HCT116 (cell line): ENCODE measurements around the gene DDAH1. TPM values are rescaled to one million over a fixed set of nuclear protein-coding genes. Genes with fewer than 3 reads are reported as not detected.

Experiments used
- ATAC-seq: fragments of 200-7000 bp; cut with Tn5 transposase; 2 replicates; pipeline ENCODE4 v1.9.1; 2020; ENCODE audit warnings: mild to moderate bottlenecking, moderate library complexity
- BruUV-seq: library from RNA; stranded (reverse); fragments of 400-500 nt; replicated peaks from 2 replicates; lab custom pipeline; 2021; lab: Mats Ljungman, UMichigan
- CTCF ChIA-PET: fragments of 300-600 bp; sonication (Branson Sonifier 250); formaldehyde crosslinking; loops from one replicate; lab custom pipeline; 2021; ENCODE audit warnings: antibody characterized with exemption; lab: Charles Lee
- POLR2A ChIA-PET: fragments of 300-600, 350-600 bp; sonication (Branson Sonifier 250); formaldehyde crosslinking; loops from one replicate; lab custom pipeline; 2021; ENCODE audit warnings: antibody characterized with exemption; lab: Charles Lee
- RAD21 ChIA-PET, 2 experiments: fragments of 300-600 bp; sonication (Branson Sonifier 250); formaldehyde crosslinking; loops; one replicate each; lab custom pipeline; 2023; ENCODE audit warnings: low total read pairs in 2 of 2; ENCODE audit not compliant: uncharacterized antibody in 2 of 2, unreplicated experiment in 2 of 2, low non-redundant PET in 1 of 2; lab: Charles Lee
- DNase-seq: peaks from one replicate; pipeline ENCODE4 v3.0.0-alpha.2; 2010; ENCODE audit warnings: low read depth, low spot score
- H2AFZ ChIP-seq: fragments of 200-600 bp; shearing (Covaris generic), sonication (generic); 2 replicates; pipeline ENCODE4 v1.6.1; 2017; ENCODE audit warnings: low read depth, mixed run types, mixed read lengths, antibody characterized with exemption, low read length; ENCODE audit not compliant: poor library complexity, severe bottlenecking
- H3K27ac ChIP-seq: 2 replicates; pipeline ENCODE4 v1.5.1; 2012; ENCODE audit warnings: low read depth, low read length
- H3K27me3 ChIP-seq: fragments of 200-600 bp; sonication (generic); 2 replicates; pipeline ENCODE4 v1.6.1; 2016; ENCODE audit warnings: mixed run types, low read length, mixed read lengths; ENCODE audit not compliant: insufficient read depth
- H3K36me3 ChIP-seq, 2 experiments: fragments of 200-500 bp in 1 of 2; fragments of 200-600 bp in 1 of 2; sonication (Bioruptor generic) in 1 of 2; sonication (generic) in 1 of 2; 2 replicates each; pipeline versions ENCODE4 v1.5.1 to v1.6.1; 2014 to 2016; ENCODE audit warnings: low read length in 2 of 2, inconsistent platforms in 1 of 2, mixed read lengths in 1 of 2, mixed run types in 1 of 2; ENCODE audit not compliant: insufficient read depth in 2 of 2, control insufficient read depth in 1 of 2
- H3K4me1 ChIP-seq, 2 experiments: fragments of 200-600 bp in 1 of 2; sonication (generic) in 1 of 2; 2 replicates each; pipeline versions ENCODE4 v1.5.1 to v1.6.1; 2012 to 2017; ENCODE audit warnings: low read length in 2 of 2, inconsistent platforms in 1 of 2, mild to moderate bottlenecking in 1 of 2, mixed read lengths in 1 of 2, mixed run types in 1 of 2, moderate library complexity in 1 of 2; ENCODE audit not compliant: insufficient read depth in 2 of 2, control insufficient read depth in 1 of 2
- H3K4me2 ChIP-seq: fragments of 200-600 bp; sonication (generic); 2 replicates; pipeline ENCODE4 v1.6.1; 2017; ENCODE audit warnings: mixed run types, low read length, mixed read lengths
- H3K4me3 ChIP-seq, 2 experiments: fragments of 200-600 bp in 1 of 2; sonication (generic) in 1 of 2; replicated peaks in 1 of 2; 2 replicates each; pipeline ENCODE4 v1.5.1; 2011 to 2016; ENCODE audit warnings: low read length in 2 of 2, control low read depth in 1 of 2, low read depth in 1 of 2, mild to moderate bottlenecking in 1 of 2, mixed read lengths in 1 of 2, mixed run types in 1 of 2
- H3K79me2 ChIP-seq: fragments of 200-600 bp; sonication (generic); 2 replicates; pipeline ENCODE4 v1.6.1; 2017; ENCODE audit warnings: mild to moderate bottlenecking, mixed run types, low read length, moderate library complexity, mixed read lengths; ENCODE audit not compliant: insufficient read depth
- H3K9ac ChIP-seq: fragments of 200-600 bp; sonication (generic); 2 replicates; pipeline ENCODE4 v1.6.1; 2016; ENCODE audit warnings: low read length, mixed read lengths
- H3K9me2 ChIP-seq: fragments of 200-600 bp; sonication (generic), shearing (Covaris generic); 2 replicates; pipeline ENCODE4 v1.6.1; 2017; ENCODE audit warnings: mixed run types, mild to moderate bottlenecking, moderate library complexity; ENCODE audit not compliant: insufficient read depth
- H3K9me3 ChIP-seq, 2 experiments: fragments of 200-500 bp in 1 of 2; fragments of 200-600 bp in 1 of 2; sonication (Bioruptor generic) in 1 of 2; sonication (generic) in 1 of 2; 2 replicates each; pipeline ENCODE4 v1.6.1; 2014 to 2017; ENCODE audit warnings: low read length in 2 of 2, mixed read lengths in 2 of 2, inconsistent platforms in 1 of 2, low read depth in 1 of 2, mild to moderate bottlenecking in 1 of 2, mixed run types in 1 of 2, moderate library complexity in 1 of 2; ENCODE audit not compliant: control insufficient read depth in 1 of 2, insufficient read depth in 1 of 2
- H4K20me1 ChIP-seq: fragments of 200-600 bp; sonication (generic), shearing (Covaris generic); 2 replicates; pipeline ENCODE4 v1.6.1; 2017; ENCODE audit warnings: mixed run types, mild to moderate bottlenecking, moderate library complexity; ENCODE audit not compliant: insufficient read depth
- CEBPB ChIP-seq: IDR thresholded peaks from 2 replicates; pipeline ENCODE4 v1.6.1; 2012; ENCODE audit warnings: low read depth
- EGR1 ChIP-seq: IDR thresholded peaks from 2 replicates; pipeline ENCODE4 v1.6.1; 2012; ENCODE audit warnings: low read depth
- EZH2 ChIP-seq: fragments of 200-600 bp; sonication (generic); IDR thresholded peaks from 2 replicates; pipeline ENCODE4 v1.6.1; 2017; ENCODE audit warnings: antibody characterized with exemption, mixed run types
- EZH2phosphoT487 ChIP-seq: fragments of 200-600 bp; IDR thresholded peaks from 2 replicates; pipeline ENCODE4 v1.6.1; 2018; ENCODE audit warnings: antibody characterized with exemption, borderline replicate concordance
- FOSL1 ChIP-seq: IDR thresholded peaks from 2 replicates; pipeline ENCODE4 v1.6.1; 2012; ENCODE audit warnings: low read depth
- POLR2A ChIP-seq: IDR thresholded peaks from 2 replicates; pipeline ENCODE4 v1.7.0; 2011; ENCODE audit warnings: borderline replicate concordance; ENCODE audit not compliant: insufficient read depth, insufficient read length; ENCODE audit errors: extremely low read depth
- POLR2AphosphoS5 ChIP-seq: IDR thresholded peaks from 2 replicates; pipeline ENCODE4 v1.6.1; 2011; ENCODE audit warnings: mild to moderate bottlenecking, low read depth, low read length, moderate library complexity
- RAD21 ChIP-seq: IDR thresholded peaks from 2 replicates; pipeline ENCODE4 v1.6.1; 2012; ENCODE audit warnings: low read depth, mild to moderate bottlenecking
- SIN3A ChIP-seq: IDR thresholded peaks from 2 replicates; pipeline ENCODE4 v1.6.1; 2012; ENCODE audit warnings: low read depth
- SP1 ChIP-seq: IDR thresholded peaks from 2 replicates; pipeline ENCODE4 v1.6.1; 2012; ENCODE audit warnings: low read depth
- SRF ChIP-seq: IDR thresholded peaks from 2 replicates; pipeline ENCODE4 v1.6.1; 2012; ENCODE audit warnings: low read depth
- TCF7L2 ChIP-seq: IDR thresholded peaks from 2 replicates; pipeline ENCODE4 v1.7.0; 2011; ENCODE audit warnings: borderline replicate concordance, inconsistent platforms; ENCODE audit not compliant: insufficient read depth, insufficient read length; ENCODE audit errors: extremely low read depth
- YY1 ChIP-seq: IDR thresholded peaks from 2 replicates; pipeline ENCODE4 v1.6.1; 2011; ENCODE audit warnings: low read length, low read depth, moderate library complexity, mild to moderate bottlenecking; ENCODE audit not compliant: insufficient replicate concordance; ENCODE audit errors: extremely low read depth
- ZFX ChIP-seq: fragments of 450-650 bp; IDR thresholded peaks from 2 replicates; pipeline ENCODE4 v1.6.1; 2017
- ZNF274 ChIP-seq: fragments of 200-500 bp; sonication (Bioruptor generic); IDR thresholded peaks from 2 replicates; pipeline ENCODE4 v1.6.1; 2014; ENCODE audit warnings: mild to moderate bottlenecking, low read depth, low read length, inconsistent platforms
- intact Hi-C: fragments of 100-400 bp; cut with micrococcal nuclease; formaldehyde crosslinking; loops from 2 replicates; pipeline ENCODE4 v1.10.0; 2022
- total RNA-seq: library from RNA; stranded (reverse); gene quantifications from one replicate; pipeline ENCODE4 v1.2.1, GENCODE V29; 2021; ENCODE audit not compliant: unreplicated experiment
- TF ChIP-seq, protein P1 (sequence below): IDR thresholded peaks from 2 replicates; pipeline ENCODE4 v1.6.1; 2012
- TF ChIP-seq, protein P2 (sequence below), 3 experiments: fragments of 200-600 bp in 1 of 3; sonication (generic) in 1 of 3; IDR thresholded peaks in 2 of 3; conservative IDR thresholded peaks in 1 of 3; 2 replicates each; pipeline ENCODE4 v1.5.1; 2012 to 2017; ENCODE audit warnings: low read depth in 2 of 3, low read length in 2 of 3, antibody characterized with exemption in 1 of 3, borderline replicate concordance in 1 of 3, control low read depth in 1 of 3, mild to moderate bottlenecking in 1 of 3, mixed read lengths in 1 of 3, mixed run types in 1 of 3, moderate library complexity in 1 of 3; ENCODE audit not compliant: insufficient read depth in 1 of 3
- TF ChIP-seq, protein P3 (sequence below): IDR thresholded peaks from 2 replicates; pipeline ENCODE4 v1.6.1; 2012

The DDAH1 gene
- total RNA-seq, 1 experiment from 2014 or later, result 16.6 TPM

DNA sequence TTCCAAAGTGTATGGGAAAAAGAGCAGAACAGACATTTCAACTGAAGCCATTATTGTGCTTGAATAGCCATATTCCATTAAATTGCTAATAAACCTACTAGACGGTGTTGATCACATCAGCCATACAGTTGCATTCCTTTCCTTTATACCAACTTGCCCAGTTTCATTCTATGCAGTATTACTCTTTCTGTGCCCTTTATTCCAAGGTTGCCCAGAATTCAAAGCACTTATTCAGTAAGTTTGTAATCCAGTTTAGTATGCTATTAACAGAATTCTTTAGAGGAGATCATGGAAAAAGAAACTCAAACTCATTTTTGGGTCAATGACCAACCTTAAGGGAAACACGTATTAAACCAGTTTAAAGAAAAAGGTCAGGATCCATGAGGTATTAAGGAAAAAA is 89.5 kb downstream of the DDAH1 start:
- POLR2A ChIA-PET, result interaction anchor here (0.6 kb wide), 1 partner anchor 50 kb away, joined by 3 read pairs; no protein-coding TSS in a partner anchor
- CTCF ChIA-PET, result no interaction called here
- H3K27ac ChIP-seq, result no peak overlapping the region

More for the DNA sequence above, 89.5 kb downstream of the DDAH1 start:
- Histone ChIP-seq H3K4me3 (no peak overlapping the region), H3K9me2 (no peaks in the 10 kb centered on the region), H3K79me2 (no peaks in the 10 kb centered on the region), H3K4me2 (no peak overlapping the region), H3K27me3 (no peaks in the 10 kb centered on the region), H3K36me3 (no peaks in the 10 kb centered on the region), H3K4me1 (peaks cover 0 to 6% of the 10 kb centered on the region in 2 experiments; a peak in 2 of 4 replicates), H3K9me3 (no peaks in the 10 kb centered on the region), H4K20me1 (no peaks in the 10 kb centered on the region), H3K9ac (no peak overlapping the region), H2AFZ (no peak overlapping the region)
- no TSS peak for BruUV-seq
- no peak for ATAC-seq
- intact Hi-C loops, result no loop called here
- RAD21 ChIA-PET, result no interaction called here
- DNase-seq, result no peak
- no peak for TF ChIP-seq POLR2AphosphoS5
- TF ChIP-seq ZFX, result no peak
- TF ChIP-seq FOSL1, result no peak
- TF ChIP-seq YY1, result no peak
- TF ChIP-seq, protein P1, sequence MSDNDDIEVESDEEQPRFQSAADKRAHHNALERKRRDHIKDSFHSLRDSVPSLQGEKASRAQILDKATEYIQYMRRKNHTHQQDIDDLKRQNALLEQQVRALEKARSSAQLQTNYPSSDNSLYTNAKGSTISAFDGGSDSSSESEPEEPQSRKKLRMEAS, result no peak
- TF ChIP-seq EZH2phosphoT487, result no peak
- TF ChIP-seq TCF7L2, result no peak
- no peak for TF ChIP-seq SRF
- TF ChIP-seq SP1, result no peak
- TF ChIP-seq EZH2, result no peak
- TF ChIP-seq CEBPB, result no peak
- TF ChIP-seq, protein P2, sequence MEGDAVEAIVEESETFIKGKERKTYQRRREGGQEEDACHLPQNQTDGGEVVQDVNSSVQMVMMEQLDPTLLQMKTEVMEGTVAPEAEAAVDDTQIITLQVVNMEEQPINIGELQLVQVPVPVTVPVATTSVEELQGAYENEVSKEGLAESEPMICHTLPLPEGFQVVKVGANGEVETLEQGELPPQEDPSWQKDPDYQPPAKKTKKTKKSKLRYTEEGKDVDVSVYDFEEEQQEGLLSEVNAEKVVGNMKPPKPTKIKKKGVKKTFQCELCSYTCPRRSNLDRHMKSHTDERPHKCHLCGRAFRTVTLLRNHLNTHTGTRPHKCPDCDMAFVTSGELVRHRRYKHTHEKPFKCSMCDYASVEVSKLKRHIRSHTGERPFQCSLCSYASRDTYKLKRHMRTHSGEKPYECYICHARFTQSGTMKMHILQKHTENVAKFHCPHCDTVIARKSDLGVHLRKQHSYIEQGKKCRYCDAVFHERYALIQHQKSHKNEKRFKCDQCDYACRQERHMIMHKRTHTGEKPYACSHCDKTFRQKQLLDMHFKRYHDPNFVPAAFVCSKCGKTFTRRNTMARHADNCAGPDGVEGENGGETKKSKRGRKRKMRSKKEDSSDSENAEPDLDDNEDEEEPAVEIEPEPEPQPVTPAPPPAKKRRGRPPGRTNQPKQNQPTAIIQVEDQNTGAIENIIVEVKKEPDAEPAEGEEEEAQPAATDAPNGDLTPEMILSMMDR (IDR thresholded peaks at IDR 0.05 in 2 of 3, conservative IDR thresholded peaks at IDR 0.05 in 1 of 3; ENCODE audit: borderline replicate concordance in 1 of 3, insufficient read depth in 1 of 3, low read depth in 2 of 3, low read length in 2 of 3), result no peak
- no peak for TF ChIP-seq POLR2A
- TF ChIP-seq, protein P3, sequence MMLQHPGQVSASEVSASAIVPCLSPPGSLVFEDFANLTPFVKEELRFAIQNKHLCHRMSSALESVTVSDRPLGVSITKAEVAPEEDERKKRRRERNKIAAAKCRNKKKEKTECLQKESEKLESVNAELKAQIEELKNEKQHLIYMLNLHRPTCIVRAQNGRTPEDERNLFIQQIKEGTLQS, result no peak
- TF ChIP-seq SIN3A, result no peak
- no peak for TF ChIP-seq EGR1
- no peak for TF ChIP-seq ZNF274
- no peak for TF ChIP-seq RAD21
